ENCODE measurements around the gene CARS1.
A peak's percentile ranks its signal among the peaks of the same experiment; 100 is the strongest.

CARS1 gene
- 57.2 to 315 (median 185) reads per million in 9 experiments for total RNA-seq

DNA sequence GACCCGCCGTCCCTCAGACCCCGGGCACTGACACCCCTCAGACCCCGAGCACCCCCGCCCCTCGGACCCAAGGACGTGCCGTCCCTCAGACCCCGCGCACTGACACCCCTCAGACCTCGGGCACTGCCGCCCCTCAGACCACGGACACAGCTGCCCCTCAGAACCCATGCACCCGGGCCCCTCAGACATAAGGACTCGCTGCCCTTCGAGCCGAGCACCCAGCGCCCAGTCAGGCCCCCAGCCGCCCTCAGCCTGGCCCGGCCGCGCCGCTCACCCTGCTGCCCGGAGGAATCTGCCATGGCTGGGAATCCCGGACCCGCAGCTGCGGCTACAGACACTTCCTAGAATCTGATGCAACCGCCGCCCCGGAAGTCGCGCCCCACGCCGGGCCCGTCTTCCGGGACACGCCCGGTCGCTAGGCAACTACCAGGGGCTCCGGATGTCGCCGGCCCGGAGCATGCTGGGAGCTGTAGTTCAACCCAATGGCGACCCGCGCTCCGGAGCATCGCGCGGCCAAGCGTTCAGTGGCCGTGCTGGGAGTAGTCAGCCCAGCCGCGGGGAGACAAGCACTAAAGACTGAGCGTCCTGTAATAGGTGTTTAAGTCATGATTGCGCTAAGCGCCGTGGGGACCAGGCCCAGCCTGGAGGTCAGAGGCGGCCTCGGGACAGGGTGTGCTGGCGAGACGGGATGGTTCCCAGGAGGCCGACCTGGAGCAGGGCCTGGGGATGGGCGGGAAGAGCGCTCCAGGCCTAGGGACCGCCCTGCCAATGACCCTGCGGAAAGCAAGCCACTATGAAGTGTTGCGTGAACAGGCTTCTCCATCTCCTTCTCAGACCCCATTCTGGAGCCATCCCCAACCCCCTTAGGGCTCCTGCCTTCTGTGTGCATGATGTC lies at the start of gene CARS1:
Gene CARS1, minus strand, starts transcription at position 355 of the 895 bp plus-strand sequence. Its CDS starts 56 bp downstream, at position 299.
- ATAC-seq (replicated peaks): peak; percentile 99
- no peaks in the 10 kb centered on the region for H3K9me3 Mint-ChIP-seq
- H3K27ac Mint-ChIP-seq: peak within 1 kb of the TSS; percentile 91 to 92
- peaks cover 14% of the 10 kb centered on the region for H3K36me3 Mint-ChIP-seq (ENCODE audit: insufficient read depth)
- peak within 1 kb of the TSS; percentile 86 to 88 for H3K4me3 Mint-ChIP-seq
- peaks cover 25 to 26% of the 10 kb centered on the region in 2 donors for H3K4me1 Mint-ChIP-seq (ENCODE audit: low read depth in 2 of 2)
- H3K27me3 Mint-ChIP-seq: peaks cover 0 to 16% of the 10 kb centered on the region in 2 donors
- DNase-seq: peak; percentile 85 to 91 (median 89)

DNA sequence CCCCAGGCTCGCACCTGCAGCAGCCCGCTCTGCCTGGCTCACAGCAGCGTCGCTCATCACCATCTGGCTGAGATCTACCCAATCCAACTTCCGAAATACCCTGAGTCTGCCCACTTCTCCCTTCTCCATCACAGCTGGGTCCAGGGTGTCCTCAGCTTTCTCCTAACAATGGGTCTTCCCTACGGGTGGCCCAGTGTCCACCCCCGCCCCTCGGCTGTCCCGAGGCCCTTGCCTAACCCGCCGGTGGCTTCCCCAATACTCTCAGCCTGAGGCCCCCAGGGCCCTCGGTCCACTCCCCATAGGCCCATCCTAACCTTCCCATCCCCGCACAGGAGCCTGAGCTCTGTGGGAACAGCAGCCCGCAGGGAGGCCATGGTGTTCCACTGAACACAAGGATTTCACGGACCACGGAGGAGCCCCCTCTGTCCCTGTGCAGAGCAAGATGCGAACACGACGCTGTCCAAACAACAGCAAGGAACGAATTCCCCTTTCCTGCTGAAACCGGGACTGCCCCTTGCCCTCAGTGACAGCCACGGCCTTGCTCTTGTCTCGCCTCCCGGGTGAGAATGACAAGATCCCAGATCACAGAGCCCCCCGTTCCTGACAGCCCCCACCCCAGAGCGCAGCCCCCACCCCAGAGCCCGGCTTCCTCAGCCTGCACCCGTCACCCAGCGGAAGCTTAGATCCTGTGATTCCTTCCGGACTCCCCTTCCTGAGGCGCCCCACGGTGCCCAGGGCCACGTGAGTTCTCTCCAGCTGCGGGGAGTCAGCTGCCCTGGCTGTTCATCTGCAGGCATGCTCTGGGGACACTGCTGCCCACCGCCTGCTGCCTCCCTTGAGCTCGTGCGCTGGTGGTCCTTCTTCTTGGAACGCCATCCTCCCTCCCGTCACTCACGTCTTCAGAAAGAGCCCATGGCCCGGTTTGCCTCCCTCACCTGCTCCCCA lies 48.8 kb upstream of the CARS1 start:
- H3K27me3 Mint-ChIP-seq: no peaks in the 10 kb centered on the region
- H3K9me3 Mint-ChIP-seq: no peaks in the 10 kb centered on the region
- no peak overlapping the region for H3K4me3 Mint-ChIP-seq
- DNase-seq (no peak), ATAC-seq (replicated peaks) (no peak)
- H3K36me3 Mint-ChIP-seq (ENCODE audit: insufficient read depth): peaks cover 16% of the 10 kb centered on the region
- peak overlapping the region in 1 of 2 donors; percentile 78 for H3K27ac Mint-ChIP-seq
- H3K4me1 Mint-ChIP-seq (ENCODE audit: low read depth in 2 of 2): peaks cover 8 to 13% of the 10 kb centered on the region in 2 donors

DNA sequence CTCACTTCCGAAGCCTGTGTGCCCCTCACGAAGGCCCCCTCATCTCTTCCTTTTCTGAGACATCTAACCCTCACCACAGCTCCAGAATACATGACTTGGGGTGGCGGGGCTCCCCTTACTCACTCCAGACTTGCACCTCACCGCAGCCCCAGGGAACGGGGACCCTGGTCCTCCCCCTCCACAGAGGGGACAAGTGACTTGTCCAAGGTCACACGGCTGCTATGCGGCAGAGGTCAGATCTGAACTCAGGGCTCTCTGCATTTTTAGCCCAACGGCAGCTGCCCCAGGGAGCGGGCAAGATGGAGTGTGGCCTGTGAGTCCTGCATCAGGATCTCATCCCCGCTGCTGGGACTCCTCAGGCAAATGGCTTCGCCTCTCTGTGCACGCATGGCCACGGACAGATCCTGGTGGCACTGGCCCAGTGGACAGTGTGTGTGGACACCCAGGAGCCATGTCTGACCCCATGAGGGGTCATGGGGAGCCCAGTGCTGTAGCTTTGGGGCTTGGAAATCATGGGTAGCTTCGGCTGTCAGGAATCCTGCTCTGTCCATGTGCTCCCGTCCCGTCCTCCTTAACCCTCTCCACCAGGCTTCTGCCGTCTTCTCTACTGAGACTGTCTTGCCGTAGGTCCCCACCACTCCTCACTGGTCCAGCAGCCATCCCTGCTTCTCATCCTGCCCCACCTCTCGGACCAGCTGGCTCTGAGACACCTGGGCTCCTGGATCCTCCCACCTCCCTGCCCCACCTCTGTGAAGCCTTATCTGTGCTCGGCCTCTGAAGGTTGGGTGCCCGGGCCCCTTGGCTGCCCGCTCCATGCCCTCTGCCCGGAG lies 48.0 kb upstream of the CARS1 start:
- Mint-ChIP-seq H3K4me3 (no peak overlapping the region), H3K27ac (peak overlapping the region; percentile 26 to 79), H3K36me3 (ENCODE audit: insufficient read depth) (peaks cover 16% of the 10 kb centered on the region), H3K9me3 (no peaks in the 10 kb centered on the region), H3K4me1 (ENCODE audit: low read depth in 2 of 2) (peaks cover 3 to 13% of the 10 kb centered on the region in 2 donors), H3K27me3 (no peaks in the 10 kb centered on the region)
- no peak for ATAC-seq (replicated peaks)
- DNase-seq: no peak

DNA sequence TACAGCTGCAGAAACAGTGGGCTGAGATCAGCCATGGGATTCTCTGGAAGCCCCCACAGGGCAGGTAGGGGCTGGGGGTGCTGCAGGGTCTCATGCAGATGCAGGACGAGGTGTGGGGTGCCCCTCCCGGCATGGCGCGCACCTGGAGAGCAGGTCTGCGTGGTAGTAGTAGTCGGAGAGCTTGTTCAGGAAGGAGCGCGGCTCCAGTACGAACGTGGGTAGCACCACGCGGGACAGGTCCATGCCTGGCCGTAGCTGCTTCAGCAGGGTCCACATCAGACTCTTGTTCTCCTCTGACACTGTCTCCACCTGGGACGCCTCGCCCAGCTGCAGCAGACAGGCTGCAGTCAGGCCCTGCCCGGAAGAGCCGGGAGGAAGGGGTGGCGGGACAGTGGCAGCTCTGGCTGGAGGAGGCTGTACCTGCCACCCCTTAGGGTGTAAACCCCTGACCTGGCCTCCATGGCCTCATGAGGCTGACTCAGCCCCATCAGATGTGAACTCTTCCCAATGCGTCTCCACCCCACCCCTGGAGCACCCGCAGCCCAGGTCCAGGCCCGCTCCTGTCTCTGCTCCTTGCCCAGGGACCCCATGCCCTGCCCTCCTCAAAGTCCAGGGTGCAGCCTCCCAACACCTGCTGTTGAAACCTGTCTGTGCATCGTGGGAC lies 47.0 kb upstream of the CARS1 start:
- no peak for ATAC-seq (replicated peaks)

DNA sequence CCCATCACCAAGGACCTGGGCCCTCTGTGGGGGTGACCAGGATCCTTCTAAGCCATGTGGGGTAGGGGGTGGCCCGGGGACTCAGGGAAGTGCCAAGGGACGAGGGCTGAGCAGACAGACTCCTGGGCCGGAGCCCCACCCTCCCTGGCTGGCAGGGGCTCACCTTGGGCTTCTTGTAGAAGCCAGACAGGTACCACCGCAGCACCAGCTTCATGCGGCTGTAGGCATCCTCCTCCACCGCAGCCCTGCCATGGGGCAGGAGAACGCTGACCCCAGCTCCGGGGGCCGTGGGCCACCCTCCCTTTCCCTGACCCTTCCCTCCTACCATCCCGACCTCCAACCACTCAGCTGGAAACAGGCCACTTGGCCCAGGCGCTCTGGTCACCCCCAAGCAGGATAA lies 45.9 kb upstream of the CARS1 start:
- no peak for DNase-seq
- no peaks in the 10 kb centered on the region for H3K27me3 Mint-ChIP-seq
- H3K27ac Mint-ChIP-seq: no peak overlapping the region
- H3K4me3 Mint-ChIP-seq: no peak overlapping the region
- H3K4me1 Mint-ChIP-seq (ENCODE audit: low read depth in 2 of 2): peaks cover 14 to 20% of the 10 kb centered on the region in 2 donors
- H3K9me3 Mint-ChIP-seq: no peaks in the 10 kb centered on the region
- H3K36me3 Mint-ChIP-seq (ENCODE audit: insufficient read depth): peaks cover 11% of the 10 kb centered on the region
- no peak for ATAC-seq (replicated peaks)

More for the DNA sequence above, 47.0 kb upstream of the CARS1 start:
- Mint-ChIP-seq H3K36me3 (ENCODE audit: insufficient read depth) (peaks cover 11% of the 10 kb centered on the region), H3K27me3 (no peaks in the 10 kb centered on the region), H3K4me3 (no peak overlapping the region), H3K4me1 (ENCODE audit: low read depth in 2 of 2) (peaks cover 8 to 15% of the 10 kb centered on the region in 2 donors), H3K9me3 (no peaks in the 10 kb centered on the region), H3K27ac (peak overlapping the region; percentile 72 to 79)
- no peak for DNase-seq

DNA sequence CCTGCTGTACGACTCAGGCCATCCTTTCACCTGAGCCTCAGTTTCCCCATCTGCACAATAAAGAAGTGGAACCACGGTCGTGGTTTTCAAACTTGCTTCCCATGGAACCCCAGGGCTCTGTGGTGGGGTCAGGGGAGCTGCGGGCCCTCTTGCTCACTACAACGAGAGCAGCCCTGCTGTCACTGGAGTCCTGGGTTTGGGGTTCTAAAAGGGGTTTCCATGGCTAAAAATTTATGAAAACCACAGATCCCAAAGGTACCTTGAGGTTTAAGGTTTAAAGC lies 45.4 kb upstream of the CARS1 start:
- Mint-ChIP-seq H3K9me3 (no peaks in the 10 kb centered on the region), H3K36me3 (ENCODE audit: insufficient read depth) (peaks cover 11% of the 10 kb centered on the region), H3K27me3 (no peaks in the 10 kb centered on the region), H3K27ac (peak overlapping the region in 1 of 2 donors; percentile 23), H3K4me1 (ENCODE audit: low read depth in 2 of 2) (peaks cover 14 to 20% of the 10 kb centered on the region in 2 donors), H3K4me3 (no peak overlapping the region)
- DNase-seq: no peak
- ATAC-seq (replicated peaks): no peak

DNA sequence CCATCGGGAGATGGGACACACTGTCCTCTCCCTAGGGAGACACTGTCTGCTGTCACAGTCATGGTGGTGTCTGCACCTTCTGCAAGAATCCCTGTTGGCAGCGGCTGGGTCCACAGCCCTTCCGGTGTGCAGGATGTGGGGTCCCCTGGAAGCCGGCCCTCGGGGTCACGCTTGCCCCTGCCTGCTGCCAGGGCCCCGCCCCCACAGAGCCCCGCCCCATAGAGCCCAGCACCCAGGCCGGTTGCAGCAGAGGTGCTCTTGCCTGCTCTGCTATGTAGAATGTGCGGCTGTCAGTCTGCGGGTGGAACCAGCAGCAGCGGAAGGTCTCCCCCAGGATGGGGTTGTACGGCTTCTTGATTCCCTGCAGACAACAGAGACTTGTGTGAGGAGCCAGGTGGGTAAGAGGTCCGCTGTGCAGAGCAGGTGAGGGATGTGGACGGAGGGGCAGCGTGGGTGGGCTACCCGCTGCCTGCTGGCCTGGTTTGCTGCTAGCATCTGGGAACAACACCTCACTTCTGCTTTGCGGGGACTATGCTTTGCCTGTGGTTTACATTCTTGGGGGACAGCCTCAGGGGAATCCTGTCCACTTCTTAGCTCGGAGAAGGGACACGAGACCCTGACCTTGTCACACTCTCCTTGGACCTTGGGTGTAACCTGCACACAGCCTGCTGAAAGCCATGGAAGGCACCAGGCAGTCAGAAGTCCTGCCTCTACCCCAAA lies 44.9 kb upstream of the CARS1 start:
- Mint-ChIP-seq H3K4me1 (ENCODE audit: low read depth in 2 of 2) (peaks cover 14 to 20% of the 10 kb centered on the region in 2 donors), H3K36me3 (ENCODE audit: insufficient read depth) (peaks cover 11% of the 10 kb centered on the region), H3K9me3 (no peaks in the 10 kb centered on the region), H3K27ac (peak overlapping the region in 1 of 2 donors; percentile 23), H3K4me3 (peak overlapping the region in 1 of 2 donors; percentile 12), H3K27me3 (no peaks in the 10 kb centered on the region)
- no peak for ATAC-seq (replicated peaks)
- no peak for DNase-seq

DNA sequence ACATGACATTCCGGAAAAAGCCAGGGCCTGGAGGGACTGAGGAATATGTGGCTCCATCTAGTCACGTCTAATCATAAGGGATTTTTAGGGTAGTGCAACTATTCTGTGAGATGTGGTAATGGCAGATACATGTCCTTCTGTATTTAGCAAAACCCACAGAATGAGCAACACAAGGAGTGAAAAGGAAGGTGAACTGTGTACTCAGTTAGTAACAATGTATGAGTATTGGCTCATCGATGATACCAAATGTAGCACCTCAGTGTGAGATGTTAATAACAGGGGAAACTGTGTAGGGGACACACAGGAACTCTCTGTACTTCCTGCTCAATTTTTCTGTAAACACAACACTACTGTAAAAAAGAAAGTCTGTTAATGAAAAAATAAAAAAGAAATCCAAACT lies 42.0 kb upstream of the CARS1 start:
- ATAC-seq (replicated peaks) (peak; percentile 89), DNase-seq (no peak)
- Mint-ChIP-seq H3K27me3 (no peaks in the 10 kb centered on the region), H3K36me3 (ENCODE audit: insufficient read depth) (peaks cover 17% of the 10 kb centered on the region), H3K4me1 (ENCODE audit: low read depth in 2 of 2) (peaks cover 10 to 20% of the 10 kb centered on the region in 2 donors), H3K27ac (peak overlapping the region; percentile 91 to 93), H3K4me3 (peak overlapping the region; percentile 30 to 50), H3K9me3 (no peaks in the 10 kb centered on the region)

DNA sequence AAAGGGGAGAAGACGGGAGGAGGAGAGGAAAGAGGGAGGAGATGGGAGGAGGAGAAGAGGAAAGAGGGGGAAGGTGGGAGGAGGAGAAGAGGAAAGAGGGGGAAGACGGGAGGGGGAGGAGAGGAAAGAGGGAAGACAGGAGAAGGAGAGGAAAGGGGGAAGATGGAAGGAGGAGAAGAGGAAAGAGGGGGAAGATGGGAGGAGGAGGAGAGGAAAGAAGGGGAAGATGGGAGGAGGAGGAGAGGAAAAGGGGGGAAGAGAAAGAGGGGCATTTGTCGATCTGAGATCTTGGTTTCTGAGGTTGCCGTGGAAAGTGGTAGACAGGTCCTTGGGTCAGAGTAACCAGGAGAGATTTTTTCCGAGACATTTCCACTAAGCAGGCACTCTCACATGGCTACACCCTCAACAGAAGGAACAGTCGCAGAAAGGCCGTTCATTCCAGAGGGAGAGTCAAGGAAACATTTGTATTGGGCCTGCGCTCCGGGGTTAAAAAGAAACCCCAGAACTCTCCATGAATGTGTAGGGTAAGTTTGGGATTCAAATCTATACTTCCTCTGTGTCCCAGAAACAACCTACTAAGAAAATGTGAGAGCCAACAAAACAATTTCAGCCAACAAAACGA lies 39.8 kb upstream of the CARS1 start:
- Mint-ChIP-seq H3K36me3 (ENCODE audit: insufficient read depth) (peaks cover 25% of the 10 kb centered on the region), H3K27ac (peak overlapping the region; percentile 50 to 76), H3K9me3 (no peaks in the 10 kb centered on the region), H3K4me3 (no peak overlapping the region), H3K27me3 (no peaks in the 10 kb centered on the region), H3K4me1 (ENCODE audit: low read depth in 2 of 2) (peaks cover 10 to 21% of the 10 kb centered on the region in 2 donors)
- no peak for DNase-seq
- ATAC-seq (replicated peaks): no peak

DNA sequence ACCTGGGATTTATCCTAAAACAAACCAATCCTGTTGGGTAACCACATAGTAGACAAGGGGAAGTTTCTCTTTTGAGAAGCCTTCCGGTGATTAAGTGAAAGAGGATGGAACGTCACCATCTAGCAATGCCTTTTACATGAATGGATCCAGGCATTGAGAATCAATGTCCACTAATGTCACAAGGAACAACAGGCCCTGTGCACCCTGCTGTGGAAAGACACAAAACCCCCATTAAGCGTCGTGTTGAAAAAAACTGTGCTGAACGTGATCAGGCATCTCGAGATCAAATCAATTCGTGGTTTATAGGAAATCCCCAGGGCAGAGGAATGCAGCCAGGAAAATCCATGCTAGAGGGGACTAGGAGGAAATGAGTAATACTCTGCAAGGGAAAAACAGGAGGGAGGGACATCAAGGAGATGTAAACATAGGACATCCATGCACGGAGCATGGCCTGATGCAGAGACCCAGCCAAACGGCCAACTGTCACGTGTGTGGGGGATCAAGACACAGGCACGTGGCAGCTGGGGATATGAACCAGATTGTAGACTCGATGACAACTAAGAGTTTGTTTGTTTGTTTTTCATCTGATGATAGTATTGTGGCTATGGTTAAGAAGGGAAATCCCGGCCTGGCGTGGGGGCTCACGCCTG lies 38.6 kb upstream of the CARS1 start:
- DNase-seq (no peak), ATAC-seq (replicated peaks) (no peak)
- Mint-ChIP-seq H3K27ac (peak overlapping the region in 1 of 2 donors; percentile 50), H3K4me1 (ENCODE audit: low read depth in 2 of 2) (peaks cover 10 to 18% of the 10 kb centered on the region in 2 donors), H3K36me3 (ENCODE audit: insufficient read depth) (peaks cover 26% of the 10 kb centered on the region), H3K27me3 (no peaks in the 10 kb centered on the region), H3K9me3 (no peaks in the 10 kb centered on the region), H3K4me3 (no peak overlapping the region)

DNA sequence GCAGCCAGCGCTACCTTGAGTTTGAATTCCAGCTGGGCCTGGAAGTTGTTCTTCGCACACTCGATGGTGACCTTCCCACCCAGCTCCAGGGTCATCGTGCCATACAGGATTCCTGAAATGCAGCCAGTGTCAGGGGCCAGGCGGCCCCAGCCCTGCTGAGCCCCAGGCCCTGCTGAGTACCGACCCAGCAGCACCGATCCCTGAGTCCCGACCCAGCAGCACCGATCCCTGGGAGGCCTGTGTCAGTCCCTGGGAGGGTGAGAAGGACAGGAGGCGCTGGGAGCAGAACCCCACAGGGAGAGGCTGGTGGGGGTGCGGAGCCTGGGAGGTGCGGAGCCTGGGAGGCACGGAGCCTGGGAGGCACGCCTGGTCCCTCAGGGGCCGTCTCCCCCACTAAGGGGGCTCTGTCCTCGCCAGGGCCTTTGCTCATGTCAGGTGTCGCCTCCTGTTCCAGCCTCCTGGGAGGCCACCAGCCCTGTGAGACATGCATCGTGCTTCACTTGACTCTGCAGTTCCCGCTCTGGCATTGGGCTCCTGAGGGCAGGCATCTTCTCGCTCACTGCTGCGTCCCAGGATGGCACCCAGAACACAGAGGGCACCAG lies 37.1 kb upstream of the CARS1 start:
- H3K4me1 Mint-ChIP-seq (ENCODE audit: low read depth in 2 of 2): peaks cover 7 to 11% of the 10 kb centered on the region in 2 donors
- no peak overlapping the region for H3K4me3 Mint-ChIP-seq
- H3K36me3 Mint-ChIP-seq (ENCODE audit: insufficient read depth): peaks cover 30% of the 10 kb centered on the region
- no peak for DNase-seq
- H3K27ac Mint-ChIP-seq: no peak overlapping the region
- no peaks in the 10 kb centered on the region for H3K9me3 Mint-ChIP-seq
- H3K27me3 Mint-ChIP-seq: no peaks in the 10 kb centered on the region
- ATAC-seq (replicated peaks): no peak
